MM.1S (cell line): Measurements from ENCODE around the gene ARPC2.

Experiments used
- DNase-seq: peaks from one replicate; pipeline ENCODE4 v3.0.0-alpha.2; 2015
- H2AFZ ChIP-seq: fragments of 300-600 bp; sonication (generic); 2 replicates; pipeline ENCODE4 v1.6.0; 2016; ENCODE audit warnings: antibody characterized with exemption, low read length
- H3F3A ChIP-seq: fragments of 300-600 bp; sonication (generic); 2 replicates; pipeline ENCODE4 v1.6.1; 2016; ENCODE audit warnings: mild to moderate bottlenecking, antibody characterized with exemption, low read length, moderate library complexity, mixed read lengths; ENCODE audit not compliant: insufficient read depth
- H3K27ac ChIP-seq: fragments of 300-600 bp; sonication (generic); 2 replicates; pipeline ENCODE4 v1.5.1; 2016; ENCODE audit warnings: mild to moderate bottlenecking, low read length
- H3K27me3 ChIP-seq: fragments of 300-600 bp; sonication (generic); replicated peaks from 2 replicates; pipeline ENCODE4 v1.6.0; 2016; ENCODE audit warnings: low read length; ENCODE audit not compliant: insufficient read depth
- H3K36me3 ChIP-seq: fragments of 300-600 bp; sonication (generic); replicated peaks from 2 replicates; pipeline ENCODE4 v1.6.1; 2016; ENCODE audit warnings: mild to moderate bottlenecking, low read length, mixed read lengths; ENCODE audit not compliant: insufficient read depth
- H3K4me1 ChIP-seq: fragments of 300-600 bp; sonication (generic); 2 replicates; pipeline ENCODE4 v1.6.1; 2016; ENCODE audit warnings: low read length, mixed read lengths
- H3K4me2 ChIP-seq: fragments of 300-600 bp; sonication (generic); 2 replicates; pipeline ENCODE4 v1.6.0; 2016; ENCODE audit warnings: low read depth, low read length
- H3K4me3 ChIP-seq: fragments of 300-600 bp; sonication (generic); 2 replicates; pipeline ENCODE4 v1.5.1; 2016; ENCODE audit warnings: low read length, mixed read lengths
- H3K79me2 ChIP-seq: fragments of 300-600 bp; sonication (generic); 2 replicates; pipeline ENCODE4 v1.6.1; 2016; ENCODE audit warnings: mixed run types, low read length, mixed read lengths
- H3K9ac ChIP-seq: fragments of 300-600 bp; sonication (generic); 2 replicates; pipeline ENCODE4 v1.6.1; 2016; ENCODE audit warnings: low read length, mixed read lengths
- H3K9me2 ChIP-seq: fragments of 300-600 bp; sonication (generic); replicated peaks from 2 replicates; pipeline ENCODE4 v1.6.1; 2016; ENCODE audit warnings: mild to moderate bottlenecking, low read length, mixed read lengths; ENCODE audit not compliant: insufficient read depth
- H3K9me3 ChIP-seq: fragments of 300-600 bp; sonication (generic); replicated peaks from 2 replicates; pipeline ENCODE4 v1.6.1; 2016; ENCODE audit warnings: mild to moderate bottlenecking, low read length, mixed read lengths; ENCODE audit not compliant: insufficient read depth
- H4K20me1 ChIP-seq: fragments of 300-600 bp; sonication (generic); 2 replicates; pipeline ENCODE4 v1.6.1; 2016; ENCODE audit warnings: mild to moderate bottlenecking, low read length, moderate library complexity, mixed read lengths; ENCODE audit not compliant: insufficient read depth
- EZH2 ChIP-seq: fragments of 300-600 bp; sonication (generic); optimal IDR thresholded peaks from 2 replicates; pipeline ENCODE3; 2017; ENCODE audit warnings: low read depth, mild to moderate bottlenecking, antibody characterized with exemption, low read length, mixed read lengths
- EZH2phosphoT487 ChIP-seq: fragments of 300-600 bp; sonication (generic); IDR thresholded peaks from 2 replicates; pipeline ENCODE4 v1.6.1; 2018; ENCODE audit warnings: antibody characterized with exemption, low read length
- TF ChIP-seq, protein P1 (sequence below): fragments of 300-600 bp; sonication (generic); IDR thresholded peaks from 2 replicates; pipeline ENCODE4 v1.5.1; 2016; ENCODE audit warnings: antibody characterized with exemption, low read length, mixed read lengths

ARPC2 gene

DNA sequence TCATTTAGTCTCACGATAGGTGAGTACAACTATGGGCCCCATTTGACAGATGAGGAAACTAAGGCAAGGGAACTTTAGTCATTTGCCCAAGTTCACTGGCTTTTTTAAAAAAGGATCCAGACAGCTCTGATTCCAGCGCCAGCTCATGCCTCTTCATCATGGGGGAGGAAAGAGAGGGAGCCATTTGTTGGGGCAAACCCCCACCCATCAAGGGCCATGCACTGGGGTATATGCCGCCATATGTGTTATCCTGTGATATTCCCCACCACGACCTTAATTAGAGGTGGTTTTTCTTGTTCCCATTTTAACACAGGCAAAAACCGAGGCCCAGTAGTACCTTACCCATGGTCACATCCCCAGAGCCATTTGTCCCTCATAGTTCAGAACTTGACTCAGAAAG is 43.2 kb downstream of the ARPC2 start:
- no peak for DNase-seq

DNA sequence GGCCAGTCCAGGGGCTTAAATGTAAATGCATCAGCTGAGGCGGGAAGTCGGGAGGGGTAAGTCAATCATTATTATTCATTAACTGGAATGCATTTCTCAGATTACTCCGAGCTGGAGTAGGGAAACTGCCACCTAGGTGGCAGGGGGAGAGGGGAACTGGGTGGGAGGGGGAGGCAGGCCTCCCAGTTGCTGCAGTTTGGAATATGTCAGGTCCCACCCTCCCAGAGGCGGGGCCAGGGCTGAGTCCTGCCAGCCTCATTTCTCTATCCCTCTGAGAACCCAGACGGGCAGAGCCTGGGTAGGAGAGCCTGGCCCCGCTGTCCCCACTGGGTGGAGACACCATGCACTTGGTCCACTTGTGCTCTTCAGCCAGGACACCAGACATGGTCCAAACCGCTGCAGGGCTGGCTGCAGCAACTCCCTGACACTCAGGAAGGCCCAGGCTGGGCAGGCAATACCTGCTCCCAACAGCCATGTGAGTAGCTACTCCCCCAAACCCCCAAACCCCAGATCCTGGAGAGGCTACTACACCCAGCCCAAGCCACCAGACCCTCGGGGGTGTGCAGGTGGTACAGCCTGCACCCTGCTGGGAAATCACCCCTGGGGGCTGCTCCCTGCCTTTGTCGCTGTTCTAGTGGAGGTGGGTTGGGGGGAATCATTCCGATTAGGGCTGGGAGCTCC is 43.9 kb downstream of the ARPC2 start, which contains the start of gene GPBAR1:
Gene GPBAR1, plus strand, starts transcription at position 274 of the 681 bp plus-strand sequence. CDS start 1,710 bp downstream, outside the sequence.
- H3K4me1 ChIP-seq: peaks cover 40% of the 10 kb centered on the region
- H3K79me2 ChIP-seq: 0 out of 2 replicates have a peak, but pooled peaks cover 3% of the 10 kb centered on the region
- H2AFZ ChIP-seq: no peak within 1 kb of the TSS
- H3K27ac ChIP-seq: peak within 1 kb of the TSS; percentile 20; the same call in 1 of the 2 replicates
- no peak within 1 kb of the TSS for H3K4me3 ChIP-seq
- H3K36me3 ChIP-seq: no peaks in the 10 kb centered on the region
- peaks cover 17% of the 10 kb centered on the region for H3F3A ChIP-seq
- H3K4me2 ChIP-seq: peak within 1 kb of the TSS; percentile 25
- no peak within 1 kb of the TSS for H3K9ac ChIP-seq
- no peaks in the 10 kb centered on the region for H4K20me1 ChIP-seq
- DNase-seq: no peak
- H3K9me2 ChIP-seq: no peaks in the 10 kb centered on the region
- no peaks in the 10 kb centered on the region for H3K27me3 ChIP-seq
- H3K9me3 ChIP-seq: no peaks in the 10 kb centered on the region
- TF ChIP-seq EZH2 (no peak), EZH2phosphoT487 (no peak)
- TF ChIP-seq, protein P1, sequence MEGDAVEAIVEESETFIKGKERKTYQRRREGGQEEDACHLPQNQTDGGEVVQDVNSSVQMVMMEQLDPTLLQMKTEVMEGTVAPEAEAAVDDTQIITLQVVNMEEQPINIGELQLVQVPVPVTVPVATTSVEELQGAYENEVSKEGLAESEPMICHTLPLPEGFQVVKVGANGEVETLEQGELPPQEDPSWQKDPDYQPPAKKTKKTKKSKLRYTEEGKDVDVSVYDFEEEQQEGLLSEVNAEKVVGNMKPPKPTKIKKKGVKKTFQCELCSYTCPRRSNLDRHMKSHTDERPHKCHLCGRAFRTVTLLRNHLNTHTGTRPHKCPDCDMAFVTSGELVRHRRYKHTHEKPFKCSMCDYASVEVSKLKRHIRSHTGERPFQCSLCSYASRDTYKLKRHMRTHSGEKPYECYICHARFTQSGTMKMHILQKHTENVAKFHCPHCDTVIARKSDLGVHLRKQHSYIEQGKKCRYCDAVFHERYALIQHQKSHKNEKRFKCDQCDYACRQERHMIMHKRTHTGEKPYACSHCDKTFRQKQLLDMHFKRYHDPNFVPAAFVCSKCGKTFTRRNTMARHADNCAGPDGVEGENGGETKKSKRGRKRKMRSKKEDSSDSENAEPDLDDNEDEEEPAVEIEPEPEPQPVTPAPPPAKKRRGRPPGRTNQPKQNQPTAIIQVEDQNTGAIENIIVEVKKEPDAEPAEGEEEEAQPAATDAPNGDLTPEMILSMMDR: no peak

More for the DNA sequence above, 43.2 kb downstream of the ARPC2 start:
- H3K36me3 ChIP-seq: peaks cover 5% of the 10 kb centered on the region; the same call in 1 of the 2 replicates
- no peaks in the 10 kb centered on the region for H3K9me2 ChIP-seq
- H3K9ac ChIP-seq: no peak overlapping the region
- H3K27me3 ChIP-seq: no peaks in the 10 kb centered on the region
- no peaks in the 10 kb centered on the region for H4K20me1 ChIP-seq
- H3K9me3 ChIP-seq: no peaks in the 10 kb centered on the region
- peaks cover 40% of the 10 kb centered on the region for H3K4me1 ChIP-seq
- no peak overlapping the region for H3K4me3 ChIP-seq
- H2AFZ ChIP-seq: no peak overlapping the region
- H3K27ac ChIP-seq: peak overlapping the region; percentile 20; the same call in 1 of the 2 replicates
- peaks cover 24% of the 10 kb centered on the region for H3F3A ChIP-seq
- TF ChIP-seq, protein P1: no peak
- no peak for TF ChIP-seq EZH2
- TF ChIP-seq EZH2phosphoT487: no peak
- 0 out of 2 replicates have a peak, but pooled peaks cover 3% of the 10 kb centered on the region for H3K79me2 ChIP-seq
- H3K4me2 ChIP-seq: peak overlapping the region; percentile 25; the same call in 1 of the 2 replicates

DNA sequence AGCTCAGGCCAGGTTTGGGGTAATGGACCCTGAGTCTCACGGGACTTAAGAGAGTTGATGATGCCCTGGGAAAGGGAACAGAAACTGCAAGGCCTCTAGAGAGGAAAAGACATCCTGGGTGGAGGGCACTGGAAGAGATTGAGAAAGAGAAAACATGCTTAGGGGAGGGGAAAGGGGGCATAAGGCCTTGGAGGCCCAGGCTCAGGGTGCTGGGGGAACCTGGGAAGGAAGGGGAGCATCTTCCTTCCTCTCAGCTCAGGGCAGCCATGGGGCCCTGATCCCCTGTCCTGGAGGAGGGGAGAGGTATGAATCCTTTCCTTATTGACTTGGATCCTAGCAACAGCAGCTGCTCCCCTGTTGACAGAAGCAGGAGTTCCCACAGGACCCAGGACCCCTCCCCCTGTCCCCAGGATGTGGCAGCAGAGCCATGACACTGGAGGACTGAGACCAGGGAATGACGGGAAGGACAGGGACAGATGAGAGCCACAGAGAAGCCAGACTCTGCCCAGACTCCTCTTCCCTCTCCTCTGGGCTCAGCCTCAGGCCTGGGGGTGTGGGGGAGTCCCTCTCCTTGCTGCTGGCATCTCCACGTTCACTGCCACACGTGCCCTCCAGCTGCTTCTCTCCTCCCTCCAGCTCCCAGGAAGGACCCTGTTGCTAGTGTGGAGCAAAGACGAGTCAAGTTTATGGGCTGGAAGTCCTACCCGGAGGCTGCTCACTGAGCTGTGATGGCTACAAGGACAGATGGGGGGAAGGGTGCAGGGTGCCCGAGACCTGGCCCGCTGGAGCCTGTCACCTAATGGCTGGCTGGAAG is 44.6 kb downstream of the ARPC2 start:
- Histone ChIP-seq H3K27me3 (no peaks in the 10 kb centered on the region), H3K9me2 (no peaks in the 10 kb centered on the region), H3K9ac (no peak overlapping the region), H3K4me3 (no peak overlapping the region), H3K79me2 (0 out of 2 replicates have a peak, but pooled peaks cover 3% of the 10 kb centered on the region), H3F3A (peaks cover 12% of the 10 kb centered on the region), H3K27ac (peak overlapping the region; percentile 20; the same call in 1 of the 2 replicates), H4K20me1 (no peaks in the 10 kb centered on the region), H3K4me2 (peak overlapping the region; percentile 25), H3K4me1 (peaks cover 40% of the 10 kb centered on the region), H3K36me3 (no peaks in the 10 kb centered on the region), H2AFZ (no peak overlapping the region), H3K9me3 (no peaks in the 10 kb centered on the region)
- no peak for DNase-seq
- TF ChIP-seq EZH2phosphoT487: no peak
- TF ChIP-seq EZH2: no peak
- TF ChIP-seq, protein P1: no peak
